Fibroblast of mammary gland (primary cell): ENCODE measurements around the gene TRAK1.

Source experiments
- DNase-seq: peaks from one replicate; pipeline ENCODE4 v3.0.0-alpha.2; 2010; ENCODE audit warnings: low read depth
- H3K4me3 ChIP-seq: 2 replicates; pipeline ENCODE4 v1.5.1; 2011; ENCODE audit warnings: low read depth, mild to moderate bottlenecking, low read length, moderate library complexity; ENCODE audit not compliant: control insufficient read depth
- TF ChIP-seq, protein P1 (sequence below): conservative IDR thresholded peaks from 2 replicates; pipeline ENCODE4 v1.5.1; 2011; ENCODE audit warnings: low read depth, low read length, inconsistent platforms; ENCODE audit not compliant: control insufficient read depth, insufficient read depth

The TRAK1 gene

DNA sequence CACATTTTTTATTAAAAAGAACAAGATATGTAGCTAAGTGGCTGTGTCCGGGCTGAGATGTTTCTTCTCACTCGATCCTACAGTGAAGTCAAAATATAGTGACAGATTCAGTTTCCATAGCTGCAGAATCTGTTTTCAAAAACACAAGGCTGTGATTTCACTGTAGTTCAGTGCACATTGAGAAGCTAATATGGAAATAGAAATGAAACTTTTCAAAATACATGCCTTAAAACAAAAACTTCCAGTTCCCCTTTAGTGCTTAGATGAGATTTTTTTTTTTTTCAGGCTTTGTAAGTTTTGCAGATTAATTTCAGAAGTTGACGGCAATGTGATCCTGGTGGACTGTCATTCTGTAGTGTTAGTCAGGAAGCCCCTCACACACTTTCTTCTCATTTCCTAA lies 23.8 kb upstream of the TRAK1 start:
- TF ChIP-seq, protein P1, sequence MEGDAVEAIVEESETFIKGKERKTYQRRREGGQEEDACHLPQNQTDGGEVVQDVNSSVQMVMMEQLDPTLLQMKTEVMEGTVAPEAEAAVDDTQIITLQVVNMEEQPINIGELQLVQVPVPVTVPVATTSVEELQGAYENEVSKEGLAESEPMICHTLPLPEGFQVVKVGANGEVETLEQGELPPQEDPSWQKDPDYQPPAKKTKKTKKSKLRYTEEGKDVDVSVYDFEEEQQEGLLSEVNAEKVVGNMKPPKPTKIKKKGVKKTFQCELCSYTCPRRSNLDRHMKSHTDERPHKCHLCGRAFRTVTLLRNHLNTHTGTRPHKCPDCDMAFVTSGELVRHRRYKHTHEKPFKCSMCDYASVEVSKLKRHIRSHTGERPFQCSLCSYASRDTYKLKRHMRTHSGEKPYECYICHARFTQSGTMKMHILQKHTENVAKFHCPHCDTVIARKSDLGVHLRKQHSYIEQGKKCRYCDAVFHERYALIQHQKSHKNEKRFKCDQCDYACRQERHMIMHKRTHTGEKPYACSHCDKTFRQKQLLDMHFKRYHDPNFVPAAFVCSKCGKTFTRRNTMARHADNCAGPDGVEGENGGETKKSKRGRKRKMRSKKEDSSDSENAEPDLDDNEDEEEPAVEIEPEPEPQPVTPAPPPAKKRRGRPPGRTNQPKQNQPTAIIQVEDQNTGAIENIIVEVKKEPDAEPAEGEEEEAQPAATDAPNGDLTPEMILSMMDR, result no peak
- H3K4me3 ChIP-seq, result no peak overlapping the region
- DNase-seq, result peak; percentile 65

DNA sequence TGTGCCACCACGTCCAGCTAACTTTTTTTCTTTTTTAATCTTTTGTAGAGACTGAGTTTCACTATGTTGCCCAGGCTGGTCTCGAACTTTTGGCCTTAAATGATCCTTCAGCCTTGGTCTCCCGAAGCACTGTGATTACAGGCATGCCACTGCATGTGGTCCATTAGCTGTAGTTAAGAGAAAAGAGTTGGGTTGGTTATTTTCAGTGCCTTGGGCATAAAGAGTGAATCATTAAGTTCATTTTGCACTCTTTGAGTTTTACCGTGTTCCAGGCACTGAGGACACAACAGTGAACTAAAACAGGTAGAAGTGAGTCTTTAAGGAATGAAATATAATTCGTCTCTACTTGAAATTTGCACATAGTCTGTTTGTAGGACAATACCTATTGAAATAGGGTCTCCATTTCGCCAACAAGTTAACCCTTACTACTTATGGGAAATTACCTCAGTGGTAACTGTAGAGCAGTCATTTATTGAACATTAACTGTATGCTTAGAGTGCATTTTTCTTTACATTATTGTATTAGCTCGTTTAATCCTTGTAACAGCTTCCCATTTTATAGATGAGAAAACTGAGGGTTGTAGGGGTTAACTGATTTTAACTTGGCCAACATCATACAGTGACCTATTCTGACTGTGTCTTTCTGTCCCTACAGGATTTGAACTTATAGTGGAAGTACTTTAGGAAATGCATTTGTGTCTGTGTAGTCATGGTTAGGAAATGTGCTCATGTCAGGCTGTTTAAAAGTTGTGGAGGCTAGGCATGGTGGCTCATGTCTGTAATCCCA lies 22.7 kb upstream of the TRAK1 start:
- TF ChIP-seq, protein P1, result no peak
- no peak overlapping the region for H3K4me3 ChIP-seq
- no peak for DNase-seq

DNA sequence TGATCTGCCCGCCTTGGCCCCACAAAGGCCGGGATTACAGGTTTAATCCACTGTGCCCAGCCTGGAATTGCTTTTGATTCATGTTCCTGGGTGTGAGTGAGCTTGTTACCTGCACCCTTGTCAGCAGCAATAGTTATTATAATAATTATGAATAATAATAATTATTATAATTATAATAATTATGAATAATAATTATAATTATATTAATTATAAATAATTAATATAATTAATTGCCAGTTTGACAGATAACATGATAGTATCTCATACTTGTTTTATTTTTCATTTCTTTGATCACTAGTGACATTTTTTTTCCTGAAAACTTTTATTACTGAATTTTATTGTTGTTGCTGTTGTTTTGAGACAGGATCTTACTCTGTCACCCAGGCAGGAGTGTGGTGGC lies 21.1 kb upstream of the TRAK1 start:
- DNase-seq, result no peak
- H3K4me3 ChIP-seq, result no peak overlapping the region
- TF ChIP-seq, protein P1, result no peak

DNA sequence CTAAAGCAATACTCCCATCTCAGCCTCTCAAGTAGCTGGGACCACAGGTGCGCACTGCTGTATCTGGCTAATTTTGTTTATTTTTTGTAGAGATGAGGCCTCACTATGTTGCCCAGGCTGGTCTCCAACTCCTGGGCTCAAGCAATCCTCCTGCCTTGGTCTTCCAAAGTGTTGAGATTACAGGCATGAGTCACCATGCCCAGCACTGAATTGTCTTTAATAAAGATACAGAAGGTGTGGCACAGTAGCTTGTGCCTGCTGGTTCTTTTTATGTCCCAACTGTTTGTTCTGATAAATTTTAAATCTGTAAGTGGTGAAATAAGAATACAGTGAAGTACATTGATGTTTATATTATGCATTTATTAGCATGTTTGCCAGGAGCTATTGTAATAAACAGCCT lies 20.6 kb upstream of the TRAK1 start:
- TF ChIP-seq, protein P1, result no peak
- DNase-seq, result no peak

DNA sequence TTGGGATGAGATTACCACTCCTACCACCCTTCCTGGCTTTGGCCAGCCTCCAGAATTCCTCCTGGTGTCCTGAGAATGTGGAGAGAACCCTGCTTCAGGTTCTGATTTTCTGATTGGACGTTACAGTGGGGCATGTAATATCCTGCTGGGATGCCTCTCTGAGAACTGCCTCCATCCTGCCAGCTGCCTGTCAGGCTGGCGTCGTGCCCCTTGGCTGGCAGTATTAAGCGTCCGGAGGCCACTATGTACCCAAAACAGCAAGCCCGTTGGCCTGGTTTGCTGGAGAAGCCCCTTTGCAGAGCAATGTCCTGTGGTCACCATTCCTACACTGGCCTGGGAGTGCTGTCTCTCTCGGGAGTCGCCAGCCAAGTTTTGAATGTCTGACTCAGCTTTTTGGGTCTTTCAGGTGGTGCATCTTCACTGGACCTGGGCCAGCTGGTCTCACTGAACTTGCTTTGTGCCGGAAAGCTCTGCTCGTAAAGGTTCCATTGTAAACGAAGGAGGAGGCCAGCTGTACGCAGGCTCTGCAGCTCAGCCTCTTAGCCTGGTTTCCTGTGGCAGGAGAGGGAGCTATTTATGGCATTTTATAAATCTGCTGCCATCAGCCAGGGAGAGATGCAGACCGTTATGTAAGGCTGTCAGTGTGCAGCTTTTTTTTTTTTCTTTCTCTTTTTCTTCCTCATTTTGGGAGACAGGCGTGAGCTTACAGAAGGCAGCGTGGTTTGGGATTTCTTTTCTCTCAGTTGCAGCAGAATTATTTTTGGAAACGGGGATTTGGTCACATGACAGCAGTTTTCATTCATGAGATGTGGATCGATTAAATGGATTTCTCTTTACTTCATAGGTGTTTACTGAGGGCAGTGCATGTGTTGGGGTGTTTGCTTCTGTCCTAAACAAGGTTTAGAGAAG lies 19.0 kb upstream of the TRAK1 start:
- TF ChIP-seq, protein P1, result no peak
- H3K4me3 ChIP-seq, result peak overlapping the region; percentile 2
- DNase-seq, result peak; percentile 87

More for the DNA sequence above, 20.6 kb upstream of the TRAK1 start:
- no peak overlapping the region for H3K4me3 ChIP-seq

DNA sequence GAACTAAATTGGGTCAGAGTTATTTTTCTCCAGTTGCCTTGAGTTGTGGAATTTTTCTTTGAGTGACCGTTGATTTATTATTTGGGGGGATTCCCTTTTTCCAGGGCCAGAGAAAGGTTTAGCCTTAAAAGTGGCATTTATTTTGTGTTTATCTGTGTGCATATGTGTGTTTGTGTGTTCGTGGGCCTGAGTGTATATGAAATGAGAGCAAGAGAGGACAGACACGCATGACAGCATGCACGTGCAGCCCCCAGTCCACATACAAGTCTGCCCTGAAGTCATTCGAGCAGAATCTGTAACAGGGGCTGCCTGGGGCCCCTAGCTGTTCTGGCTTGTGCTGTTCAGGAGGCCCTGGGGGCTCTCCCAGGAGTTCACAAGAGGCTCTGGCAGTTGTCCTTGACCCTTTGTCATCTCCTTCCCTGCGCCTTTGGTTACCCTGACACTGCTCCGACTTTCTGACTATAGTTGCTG lies 18.3 kb upstream of the TRAK1 start:
- TF ChIP-seq, protein P1, result no peak
- peak overlapping the region; percentile 2 for H3K4me3 ChIP-seq
- no peak for DNase-seq
